GM12865 (cell line): Measurements from ENCODE around the gene SMIM10L1.

Experiments used
- DNase-seq: peaks from one replicate; pipeline ENCODE4 v3.0.0; 2010; ENCODE audit warnings: low read depth
- H3K4me3 ChIP-seq: 2 replicates; pipeline ENCODE4 v1.5.1; 2011; ENCODE audit warnings: mild to moderate bottlenecking, low read depth, low read length, control low read depth
- CTCF ChIP-seq: IDR thresholded peaks from 2 replicates; pipeline ENCODE4 v1.5.1; 2011; ENCODE audit warnings: low read length, control low read depth, low read depth, inconsistent platforms; ENCODE audit not compliant: insufficient read depth; ENCODE audit errors: missing control alignments

The SMIM10L1 gene

GRCh38 chr12:11178250-11178649 lies 7.3 kb downstream of the SMIM10L1 start:
- DNase-seq = no peak
- no peak for TF ChIP-seq CTCF
- H3K4me3 ChIP-seq = no peak overlapping the region

GRCh38 chr12:11182529-11182928 lies 11.5 kb downstream of the SMIM10L1 start:
- no peak overlapping the region for H3K4me3 ChIP-seq
- DNase-seq = no peak
- TF ChIP-seq CTCF = no peak

GRCh38 chr12:11183011-11183410 lies 12.0 kb downstream of the SMIM10L1 start:
- DNase-seq = no peak
- TF ChIP-seq CTCF = no peak
- H3K4me3 ChIP-seq = no peak overlapping the region

- no peak for TF ChIP-seq CTCF
- no peak within 1 kb of the TSS for H3K4me3 ChIP-seq
- no peak for DNase-seq
Measured at GRCh38 chr12:11186837-11187236, 15.8 kb downstream of the SMIM10L1 start, which contains the start of gene TAS2R42. TSS of gene TAS2R42 (minus strand) at chr12:11186937. CDS start at chr12:11186937, 0 bp downstream.

GRCh38 chr12:11202811-11203210 lies 31.8 kb downstream of the SMIM10L1 start:
- DNase-seq = no peak

GRCh38 chr12:11204173-11204572 lies 33.2 kb downstream of the SMIM10L1 start:
- no peak for TF ChIP-seq CTCF

More at GRCh38 chr12:11202811-11203210, 31.8 kb downstream of the SMIM10L1 start:
- no peak overlapping the region for H3K4me3 ChIP-seq
- no peak for TF ChIP-seq CTCF

GRCh38 chr12:11209113-11209512 lies 38.1 kb downstream of the SMIM10L1 start:
- no peak for DNase-seq
- no peak overlapping the region for H3K4me3 ChIP-seq
- no peak for TF ChIP-seq CTCF

More at GRCh38 chr12:11204173-11204572, 33.2 kb downstream of the SMIM10L1 start:
- no peak for DNase-seq
- no peak overlapping the region for H3K4me3 ChIP-seq
